ENCODE measurements around the gene LOXL1. TPM values are rescaled to one million over a fixed set of nuclear protein-coding genes. Genes with fewer than 3 reads are reported as not detected.

Gene LOXL1
- total RNA-seq, 3 donors from 2014 or later = 5.6 to 11.3 (median 10.8) TPM

- intact Hi-C loops (cut with DNase I; ENCODE audit: low total_unique reads) = no loop called here
- TF ChIP-seq POLR2AphosphoS5 (IDR thresholded peaks at IDR 0.05) = no peak
- TF ChIP-seq, protein P1, sequence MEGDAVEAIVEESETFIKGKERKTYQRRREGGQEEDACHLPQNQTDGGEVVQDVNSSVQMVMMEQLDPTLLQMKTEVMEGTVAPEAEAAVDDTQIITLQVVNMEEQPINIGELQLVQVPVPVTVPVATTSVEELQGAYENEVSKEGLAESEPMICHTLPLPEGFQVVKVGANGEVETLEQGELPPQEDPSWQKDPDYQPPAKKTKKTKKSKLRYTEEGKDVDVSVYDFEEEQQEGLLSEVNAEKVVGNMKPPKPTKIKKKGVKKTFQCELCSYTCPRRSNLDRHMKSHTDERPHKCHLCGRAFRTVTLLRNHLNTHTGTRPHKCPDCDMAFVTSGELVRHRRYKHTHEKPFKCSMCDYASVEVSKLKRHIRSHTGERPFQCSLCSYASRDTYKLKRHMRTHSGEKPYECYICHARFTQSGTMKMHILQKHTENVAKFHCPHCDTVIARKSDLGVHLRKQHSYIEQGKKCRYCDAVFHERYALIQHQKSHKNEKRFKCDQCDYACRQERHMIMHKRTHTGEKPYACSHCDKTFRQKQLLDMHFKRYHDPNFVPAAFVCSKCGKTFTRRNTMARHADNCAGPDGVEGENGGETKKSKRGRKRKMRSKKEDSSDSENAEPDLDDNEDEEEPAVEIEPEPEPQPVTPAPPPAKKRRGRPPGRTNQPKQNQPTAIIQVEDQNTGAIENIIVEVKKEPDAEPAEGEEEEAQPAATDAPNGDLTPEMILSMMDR (IDR thresholded peaks at IDR 0.05) = peak in 1 of 3 donors; percentile 18
- TF ChIP-seq POLR2A (IDR thresholded peaks at IDR 0.05) = no peak
- Histone ChIP-seq H3K9me3 (no peaks in the 10 kb centered on the region), H3K27me3 (no peaks in the 10 kb centered on the region), H3K4me1 (peaks cover 23 to 26% of the 10 kb centered on the region in 2 donors), H3K36me3 (no peaks in the 10 kb centered on the region), H3K4me3 (peak overlapping the region; percentile 46 to 78 (median 73)), H3K27ac (peak overlapping the region; percentile 89 to 93)
- peak; percentile 47 to 63 for DNase-seq (ENCODE audit: low spot score in 2 of 2)
Measured at GRCh38 chr15:73927476-73928240, 1.4 kb downstream of the LOXL1 start.

DNA sequence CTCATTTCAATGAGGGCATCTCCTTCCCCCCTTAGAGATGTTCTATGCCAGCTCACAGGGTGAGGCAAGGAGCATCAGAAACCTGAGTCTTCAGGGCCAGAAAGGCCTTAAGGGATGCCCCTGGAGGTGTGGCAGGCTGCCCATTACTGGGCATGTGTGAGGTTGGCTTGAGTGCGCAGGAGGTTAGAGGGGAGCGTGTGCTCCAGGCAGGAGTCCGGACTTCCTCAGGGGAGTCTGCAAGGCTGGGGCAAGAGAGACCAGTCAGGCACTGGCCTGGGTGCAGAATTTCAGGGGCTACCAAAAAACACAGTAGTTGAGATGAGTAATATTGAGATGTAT lies 1.9 kb downstream of the LOXL1 start:
- Histone ChIP-seq H3K27ac (peak overlapping the region; percentile 89 to 93), H3K4me3 (peak overlapping the region; percentile 46 to 78 (median 73)), H3K4me1 (peaks cover 18 to 21% of the 10 kb centered on the region in 2 donors), H3K36me3 (no peaks in the 10 kb centered on the region), H3K9me3 (no peaks in the 10 kb centered on the region), H3K27me3 (no peaks in the 10 kb centered on the region)
- DNase-seq (ENCODE audit: low spot score in 2 of 2) = no peak
- intact Hi-C loops (cut with DNase I; ENCODE audit: low total_unique reads) = no loop called here
- TF ChIP-seq POLR2AphosphoS5 (IDR thresholded peaks at IDR 0.05) = no peak
- TF ChIP-seq, protein P1 (IDR thresholded peaks at IDR 0.05) = no peak
- TF ChIP-seq POLR2A (IDR thresholded peaks at IDR 0.05) = no peak

DNA sequence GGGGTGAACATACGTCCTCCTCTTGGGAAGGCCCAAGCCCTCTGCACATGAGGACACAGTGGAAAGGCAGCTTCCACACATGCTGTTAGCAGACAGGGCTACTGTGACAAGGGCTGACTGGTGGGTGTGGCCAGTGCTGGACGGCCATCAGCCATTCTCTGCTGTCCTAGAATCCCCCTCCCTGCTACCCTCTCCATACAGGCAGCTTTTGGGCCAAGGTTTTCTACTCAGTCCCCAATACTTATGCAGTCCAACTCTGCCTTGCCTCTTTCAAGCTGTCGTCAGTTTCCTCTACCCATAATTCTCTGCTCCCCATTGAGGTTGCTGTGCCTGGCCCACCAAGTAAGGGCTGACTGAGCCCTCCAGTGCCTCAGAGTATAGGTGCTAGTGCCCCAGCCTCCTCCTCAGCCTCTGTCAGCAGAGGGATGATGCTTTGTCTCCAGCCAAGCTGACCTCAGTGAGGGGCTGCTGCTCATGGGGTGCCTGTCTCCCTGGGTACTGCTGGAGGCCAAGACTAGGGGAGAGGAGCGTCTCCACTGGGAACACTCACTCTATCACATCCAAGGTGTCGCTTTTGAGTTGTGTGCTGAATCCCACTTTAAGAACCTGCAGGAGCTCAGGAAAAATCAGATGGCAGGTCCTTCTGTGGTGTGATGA lies 2.8 kb downstream of the LOXL1 start:
- Histone ChIP-seq H3K27ac (peak overlapping the region in 1 of 2 donors; percentile 2), H3K36me3 (no peaks in the 10 kb centered on the region), H3K27me3 (no peaks in the 10 kb centered on the region), H3K4me3 (no peak overlapping the region), H3K4me1 (peaks cover 12 to 16% of the 10 kb centered on the region in 2 donors), H3K9me3 (no peaks in the 10 kb centered on the region)
- intact Hi-C loops (cut with DNase I; ENCODE audit: low total_unique reads) = no loop called here
- TF ChIP-seq, protein P1 (IDR thresholded peaks at IDR 0.05) = no peak
- TF ChIP-seq POLR2A (IDR thresholded peaks at IDR 0.05) = no peak
- no peak for TF ChIP-seq POLR2AphosphoS5 (IDR thresholded peaks at IDR 0.05)
- no peak for DNase-seq (ENCODE audit: low spot score in 2 of 2)

DNA sequence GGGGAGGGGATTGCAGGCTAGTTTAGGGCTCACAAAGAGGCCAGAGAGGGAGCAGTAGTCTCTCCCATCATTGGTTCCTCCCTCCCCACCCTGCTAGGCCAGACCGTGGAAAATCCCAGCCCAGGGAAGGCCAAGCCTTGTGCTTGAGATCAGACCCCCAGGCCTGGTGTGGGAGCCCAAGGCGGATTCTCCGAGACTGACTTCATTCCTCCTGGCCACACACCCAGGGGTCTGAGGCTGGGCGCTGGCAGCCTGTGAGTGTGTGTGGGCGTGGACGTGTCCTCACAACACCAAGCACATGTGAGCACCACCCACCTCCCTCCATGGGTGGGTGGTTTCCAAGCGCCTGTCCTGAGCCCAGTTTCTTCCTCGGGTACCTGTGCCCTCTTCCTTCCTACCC lies 4.1 kb downstream of the LOXL1 start:
- no peaks in the 10 kb centered on the region for H3K9me3 ChIP-seq
- H3K4me3 ChIP-seq = no peak overlapping the region
- TF ChIP-seq POLR2A (IDR thresholded peaks at IDR 0.05) (no peak), POLR2AphosphoS5 (IDR thresholded peaks at IDR 0.05) (no peak)
- TF ChIP-seq, protein P1 (IDR thresholded peaks at IDR 0.05) = no peak
- intact Hi-C loops (cut with DNase I; ENCODE audit: low total_unique reads) = no loop called here
- H3K36me3 ChIP-seq = no peaks in the 10 kb centered on the region
- DNase-seq (ENCODE audit: low spot score in 2 of 2) = no peak
- peaks cover 5 to 6% of the 10 kb centered on the region in 2 donors for H3K4me1 ChIP-seq
- no peaks in the 10 kb centered on the region for H3K27me3 ChIP-seq
- H3K27ac ChIP-seq = peak overlapping the region; percentile 30 to 72

DNA sequence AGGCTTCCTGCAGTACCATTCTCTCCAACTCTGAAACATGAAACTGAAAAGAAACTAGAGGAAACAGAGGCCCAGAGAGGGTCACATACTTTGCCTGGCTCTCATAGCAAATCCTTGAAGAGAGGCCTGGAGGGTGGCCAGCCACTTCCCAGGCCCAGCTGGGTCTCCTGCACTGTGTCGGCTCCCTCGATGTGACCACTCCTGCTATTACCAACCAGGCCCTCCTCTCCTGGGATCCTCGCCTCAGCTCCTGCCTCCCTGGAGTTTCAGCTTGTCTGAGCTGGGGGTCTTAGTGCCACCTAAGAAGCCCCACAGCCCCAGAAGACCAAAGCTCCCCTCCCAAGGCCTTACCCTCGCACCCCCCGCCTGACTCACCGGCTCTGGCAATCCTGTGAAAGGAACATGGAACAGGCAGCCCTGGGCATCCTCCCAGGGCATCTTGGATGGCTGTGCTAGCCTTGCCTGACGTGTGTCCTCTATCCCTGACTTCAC lies 4.6 kb downstream of the LOXL1 start:
- TF ChIP-seq, protein P1 (IDR thresholded peaks at IDR 0.05) = no peak
- TF ChIP-seq POLR2A (IDR thresholded peaks at IDR 0.05) (no peak), POLR2AphosphoS5 (IDR thresholded peaks at IDR 0.05) (no peak)
- intact Hi-C loops (cut with DNase I; ENCODE audit: low total_unique reads) = no loop called here
- H3K4me3 ChIP-seq = no peak overlapping the region
- H3K27ac ChIP-seq = peak overlapping the region; percentile 30 to 72
- no peak for DNase-seq (ENCODE audit: low spot score in 2 of 2)
- H3K4me1 ChIP-seq = peaks cover 5 to 6% of the 10 kb centered on the region in 2 donors
- H3K27me3 ChIP-seq = no peaks in the 10 kb centered on the region
- no peaks in the 10 kb centered on the region for H3K9me3 ChIP-seq
- H3K36me3 ChIP-seq = no peaks in the 10 kb centered on the region

Measured in breast epithelium (tissue), 4 donors.